ENCODE measurements around the gene SPRYD7. TPM values are rescaled to one million over a fixed set of nuclear protein-coding genes. Genes with fewer than 3 reads are reported as not detected.

Gene SPRYD7
- total and polyA plus RNA-seq, 4 experiments from 2014 or later: 3.0 to 5.1 (median 3.3) TPM

DNA sequence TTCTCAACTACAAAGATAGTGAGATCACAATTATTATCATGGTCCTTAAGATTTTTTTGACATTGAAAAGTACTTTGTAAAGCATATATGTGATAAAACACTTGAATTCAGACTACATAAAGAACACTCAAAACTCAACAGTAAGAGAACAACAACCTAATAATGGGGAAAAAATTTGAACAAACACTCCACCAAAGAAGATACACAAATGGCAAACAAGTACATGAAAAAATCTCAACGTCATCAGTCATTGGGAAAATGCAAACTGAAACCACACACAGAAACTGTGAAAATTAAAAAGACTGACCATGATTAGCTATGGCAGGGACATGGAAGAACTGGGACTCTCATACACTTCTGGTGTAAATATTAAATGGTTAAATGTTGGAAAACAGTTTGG, 70.9 kb downstream of the SPRYD7 start:
- Mint-ChIP-seq H3K36me3 (no peaks in the 10 kb centered on the region), H3K27me3 (peaks cover 1 to 9% of the 10 kb centered on the region in 2 donors), H3K4me1 (no peaks in the 10 kb centered on the region), H3K4me3 (no peak overlapping the region), H3K9me3 (no peaks in the 10 kb centered on the region), H3K27ac (no peak overlapping the region)
- ChIA-PET CTCF (ENCODE audit: partially characterized antibody) (no interaction called here), POLR2A (ENCODE audit: partially characterized antibody) (no interaction called here)
- Histone ChIP-seq H3K4me1 (ENCODE audit: insufficient read depth, low read length) (no peaks in the 10 kb centered on the region), H3K4me3 (ENCODE audit: low read length in 2 of 2) (no peak overlapping the region), H3K27me3 (ENCODE audit: insufficient read depth, low read length) (no peaks in the 10 kb centered on the region), H3K9me3 (ENCODE audit: control insufficient read depth in 1 of 2, low read length in 2 of 2) (no peaks in the 10 kb centered on the region), H3K27ac (ENCODE audit: low read depth, low read length) (no peak overlapping the region), H3K36me3 (ENCODE audit: insufficient read depth, low read length) (no peaks in the 10 kb centered on the region)
- intact Hi-C loops (cut with micrococcal nuclease): no loop called here
- no peak for DNase-seq

DNA sequence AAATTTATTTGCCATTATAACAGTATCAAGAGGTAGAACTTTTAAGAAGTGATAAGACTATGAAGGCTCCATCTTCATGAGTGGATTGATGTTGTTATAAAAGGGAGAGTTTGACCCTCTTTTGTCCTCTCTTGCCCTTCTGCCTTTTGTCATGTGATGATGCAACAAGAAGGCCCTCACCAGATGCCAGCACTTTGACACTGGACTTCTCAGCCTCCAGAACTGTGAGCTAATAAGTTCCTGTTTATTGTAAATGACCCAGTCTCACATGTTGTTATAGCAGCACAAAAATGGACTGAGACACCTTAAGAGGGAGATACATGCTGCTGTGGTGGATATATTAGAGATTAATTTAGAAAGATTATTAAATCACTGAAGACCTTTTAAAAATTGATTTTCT, 71.6 kb downstream of the SPRYD7 start:
- no peaks in the 10 kb centered on the region for H3K4me1 Mint-ChIP-seq
- Histone ChIP-seq H3K4me1 (ENCODE audit: insufficient read depth, low read length) (no peaks in the 10 kb centered on the region), H3K9me3 (ENCODE audit: control insufficient read depth in 1 of 2, low read length in 2 of 2) (no peaks in the 10 kb centered on the region), H3K36me3 (ENCODE audit: insufficient read depth, low read length) (no peaks in the 10 kb centered on the region), H3K4me3 (ENCODE audit: low read length in 2 of 2) (no peak overlapping the region), H3K27ac (ENCODE audit: low read depth, low read length) (no peak overlapping the region), H3K27me3 (ENCODE audit: insufficient read depth, low read length) (no peaks in the 10 kb centered on the region)
- CTCF ChIA-PET (ENCODE audit: partially characterized antibody): no interaction called here
- no peaks in the 10 kb centered on the region for H3K36me3 Mint-ChIP-seq
- H3K27ac Mint-ChIP-seq: no peak overlapping the region
- intact Hi-C loops (cut with micrococcal nuclease): no loop called here
- no peak overlapping the region for H3K4me3 Mint-ChIP-seq
- POLR2A ChIA-PET (ENCODE audit: partially characterized antibody): no interaction called here
- peaks cover 1 to 9% of the 10 kb centered on the region in 2 donors for H3K27me3 Mint-ChIP-seq
- no peak for DNase-seq
- H3K9me3 Mint-ChIP-seq: no peaks in the 10 kb centered on the region

Other genes with a start within 250 kb of the SPRYD7 start
- gene EBPL, start 244.9 kb downstream of the SPRYD7 start, total RNA-seq: 10 to 100 TPM; 15.1 to 15.3 TPM
- 10 to 100 TPM; 53.6 to 61.6 TPM for gene EBPL, start 244.9 kb downstream of the SPRYD7 start, polyA plus RNA-seq
- 10 to 100 TPM; 21.1 to 22.4 TPM for gene KPNA3, start 143.7 kb downstream of the SPRYD7 start, total RNA-seq
- 10 to 100 TPM; 22.1 to 25.2 TPM for gene KPNA3, start 143.7 kb downstream of the SPRYD7 start, polyA plus RNA-seq
- gene TRIM13, start 60.7 kb upstream of the SPRYD7 start, total RNA-seq: 10 to 100 TPM; 30.3 to 32.4 TPM
- gene TRIM13, start 60.7 kb upstream of the SPRYD7 start, polyA plus RNA-seq: 10 to 100 TPM; 13.4 to 16.3 TPM
- under 1 TPM; 0.64 to 0.83 TPM for gene KCNRG, start 79.1 kb upstream of the SPRYD7 start, total RNA-seq
- gene KCNRG, start 79.1 kb upstream of the SPRYD7 start, polyA plus RNA-seq: under 1 TPM in 1 of 2 donors, not detected in 1; 0.70 TPM

All from CD4-positive, alpha-beta memory T cell (primary cell).